ENCODE measurements around the gene TMEM135.
"Not testable (repeated sequence)": the region's sequence is repeated elsewhere in the genome, so short reads cannot be mapped to it uniquely, and the experiment has no call there.

TMEM135 gene

DNA sequence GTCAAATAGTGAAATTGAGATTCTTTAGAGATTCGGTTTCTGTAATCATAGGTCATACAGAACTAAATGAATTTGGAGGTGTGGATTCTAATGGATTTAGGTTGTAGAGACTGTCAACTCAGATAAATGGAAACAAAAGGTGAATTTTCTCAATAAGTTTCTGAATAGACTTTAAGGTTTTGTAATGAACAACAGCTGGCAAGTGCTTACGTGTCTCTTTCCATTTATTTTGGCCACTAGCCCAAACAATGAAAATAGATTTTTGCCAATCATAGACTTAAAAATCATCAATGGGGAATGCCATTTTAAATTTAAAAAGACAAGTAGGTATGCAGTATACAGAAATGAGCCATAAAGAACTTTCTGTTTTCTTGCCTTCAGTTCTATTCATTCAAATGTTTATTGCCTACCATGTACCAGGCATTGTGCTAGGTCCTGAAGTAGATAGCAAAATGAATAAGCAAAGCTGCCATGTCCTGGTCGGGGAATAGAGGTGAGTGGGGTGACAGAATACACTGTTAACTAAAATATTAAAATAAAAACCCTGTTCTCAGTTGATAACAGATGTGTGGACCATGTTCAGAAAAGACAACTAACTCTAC, 16.9 kb upstream of the TMEM135 start:
- no peak for DNase-seq (ENCODE audit: low spot score)

GRCh38 chr11:87022254-87022653, 15.5 kb upstream of the TMEM135 start:
- no peak for DNase-seq (ENCODE audit: low spot score)

DNA sequence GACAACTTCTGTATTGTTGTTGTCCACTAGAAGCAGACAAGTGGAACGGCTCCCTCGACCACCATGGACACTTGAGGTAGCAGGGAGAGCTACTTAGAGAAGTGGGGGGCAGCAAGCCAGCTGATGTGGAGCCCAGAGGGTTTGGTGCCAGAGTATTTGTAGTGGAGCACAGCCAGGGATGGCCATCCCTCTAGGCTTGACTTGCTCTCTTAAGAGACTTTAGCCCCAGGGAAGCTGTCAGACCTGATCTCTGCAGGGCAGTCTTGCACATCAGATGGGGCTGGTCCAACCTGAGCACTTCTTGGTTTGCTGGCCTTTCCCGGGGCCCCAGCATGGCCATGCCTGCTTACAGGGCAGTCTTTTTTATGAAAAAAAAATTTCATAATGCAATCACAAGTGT, 15.0 kb upstream of the TMEM135 start:
- DNase-seq (ENCODE audit: low spot score): no peak

DNA sequence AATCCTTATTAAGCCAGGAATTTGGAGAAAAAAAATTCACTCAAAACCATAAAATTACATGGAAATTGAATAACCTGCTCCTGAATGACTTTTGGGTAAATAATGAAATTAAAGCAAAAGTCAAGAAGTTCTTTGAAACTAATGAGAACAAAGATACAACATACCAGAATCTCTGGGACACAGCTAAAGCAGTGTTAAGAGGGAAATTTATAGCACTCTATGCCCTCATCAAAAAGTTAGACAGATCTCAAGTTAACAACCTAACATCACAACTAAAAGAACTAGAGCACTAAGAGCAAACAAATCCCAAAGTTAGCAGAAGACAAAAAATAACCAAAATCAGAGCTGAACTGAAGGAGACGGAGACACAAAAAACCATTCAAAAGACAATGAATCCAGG, 11.3 kb upstream of the TMEM135 start:
- DNase-seq (ENCODE audit: low spot score): not testable (repeated sequence)

- no peak for DNase-seq (ENCODE audit: low spot score)
Measured at GRCh38 chr11:87030458-87031054, 7.2 kb upstream of the TMEM135 start.

GRCh38 chr11:87031433-87032170, 6.1 kb upstream of the TMEM135 start:
- no peak for DNase-seq (ENCODE audit: low spot score)

GRCh38 chr11:87033561-87033960, 4.2 kb upstream of the TMEM135 start:
- DNase-seq (ENCODE audit: low spot score): no peak

- DNase-seq (ENCODE audit: low spot score): no peak
Measured at GRCh38 chr11:87035976-87036583, 1.7 kb upstream of the TMEM135 start.

DNA sequence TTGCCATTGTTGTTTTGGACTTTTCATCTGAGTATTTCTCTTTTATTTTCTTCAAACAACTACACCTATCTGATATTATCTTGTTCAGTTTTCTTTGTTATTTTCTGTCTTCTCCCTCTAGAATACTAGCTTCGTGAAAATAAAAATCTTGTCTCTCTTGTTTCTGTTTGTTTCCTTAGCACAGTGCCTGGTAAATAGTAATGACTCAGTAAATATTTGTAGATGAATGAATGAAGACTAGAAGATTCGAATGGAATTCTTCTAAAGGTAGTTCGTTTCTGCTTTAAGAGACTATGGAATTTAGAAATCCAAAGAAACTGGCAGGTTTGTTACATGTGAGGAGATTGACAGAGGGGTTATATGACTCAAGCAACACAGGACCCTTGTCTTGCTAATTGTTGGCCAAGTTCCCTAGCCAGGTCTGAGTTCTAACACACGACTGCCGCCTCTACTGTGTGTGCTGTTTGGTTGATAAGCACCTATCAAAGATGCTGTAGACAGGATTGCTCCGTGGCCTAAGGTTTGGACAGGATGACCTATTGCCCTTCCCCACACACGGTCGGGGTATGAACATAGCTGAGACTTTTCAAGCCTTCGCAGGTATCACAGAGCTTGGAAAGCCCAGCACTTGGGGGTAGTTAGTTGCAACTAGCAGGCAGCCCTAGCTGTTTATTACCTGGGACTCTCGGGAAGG, 831 bp upstream of the TMEM135 start:
- no peak for DNase-seq (ENCODE audit: low spot score)

- peak; percentile 15 for DNase-seq (ENCODE audit: low spot score)
Measured at GRCh38 chr11:87038235-87038977, 672 bp downstream of the TMEM135 start.

DNA sequence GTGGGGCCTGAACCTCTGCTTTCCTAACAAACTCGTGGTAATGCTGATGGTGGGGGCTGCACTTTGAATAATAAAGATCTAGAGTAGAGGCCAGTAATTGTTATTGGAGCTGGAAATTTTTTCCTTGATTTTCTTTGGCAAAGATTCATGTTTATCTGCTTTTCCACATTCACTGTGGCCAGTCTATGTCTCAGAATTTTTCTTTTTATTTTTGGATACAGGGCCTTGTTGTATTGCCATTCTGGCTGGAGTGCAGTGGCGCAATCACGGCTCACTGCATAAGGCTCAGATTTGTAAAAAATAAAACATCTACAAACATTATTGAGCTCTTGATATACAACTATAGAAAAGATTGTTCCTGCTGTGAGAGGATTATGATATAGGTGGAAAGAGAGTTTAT, 1.6 kb downstream of the TMEM135 start:
- DNase-seq (ENCODE audit: low spot score): no peak

- no peak for DNase-seq (ENCODE audit: low spot score)
Measured at GRCh38 chr11:87043894-87044293, 6.2 kb downstream of the TMEM135 start.

DNA sequence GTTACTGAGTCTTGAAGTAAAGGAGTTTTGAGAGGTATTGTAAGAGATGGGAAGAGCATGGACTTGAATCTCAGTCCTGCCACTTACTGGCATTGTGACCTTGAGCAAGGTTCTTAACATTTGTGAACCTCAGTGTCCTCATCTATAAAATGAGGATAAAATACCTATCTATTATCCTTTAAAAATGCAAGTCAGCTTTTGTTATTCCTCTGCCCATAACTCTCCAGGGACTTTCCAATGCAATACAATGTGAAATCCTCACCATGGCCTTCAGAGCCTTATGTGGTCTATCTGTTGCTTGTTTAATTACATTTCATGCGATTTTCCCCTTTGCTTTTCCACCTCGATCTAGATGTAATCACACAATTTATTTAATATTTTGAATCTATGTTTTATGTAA, 9.1 kb downstream of the TMEM135 start:
- DNase-seq (ENCODE audit: low spot score): no peak

DNA sequence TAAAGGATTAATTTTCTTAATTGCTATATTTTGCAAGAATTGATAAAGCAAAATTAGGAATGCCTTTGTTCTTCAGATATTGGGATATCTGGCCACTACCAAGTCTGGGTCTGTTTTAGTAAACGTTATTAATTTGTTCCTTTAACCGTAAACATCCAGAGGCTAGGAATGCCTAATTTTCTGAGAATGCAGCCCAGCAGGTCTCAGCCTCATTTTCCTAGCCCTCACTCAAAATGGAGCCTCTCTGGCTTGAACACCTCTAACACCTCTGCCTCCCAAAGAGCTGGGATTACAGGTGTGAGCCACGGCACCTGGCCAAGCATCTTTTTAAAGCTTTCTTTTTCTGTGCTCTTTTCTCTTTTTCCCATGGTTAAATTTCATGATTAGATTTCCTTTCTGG, 18.4 kb downstream of the TMEM135 start:
- DNase-seq (ENCODE audit: low spot score): no peak

GRCh38 chr11:87057749-87058148, 20.0 kb downstream of the TMEM135 start:
- DNase-seq (ENCODE audit: low spot score): no peak

DNA sequence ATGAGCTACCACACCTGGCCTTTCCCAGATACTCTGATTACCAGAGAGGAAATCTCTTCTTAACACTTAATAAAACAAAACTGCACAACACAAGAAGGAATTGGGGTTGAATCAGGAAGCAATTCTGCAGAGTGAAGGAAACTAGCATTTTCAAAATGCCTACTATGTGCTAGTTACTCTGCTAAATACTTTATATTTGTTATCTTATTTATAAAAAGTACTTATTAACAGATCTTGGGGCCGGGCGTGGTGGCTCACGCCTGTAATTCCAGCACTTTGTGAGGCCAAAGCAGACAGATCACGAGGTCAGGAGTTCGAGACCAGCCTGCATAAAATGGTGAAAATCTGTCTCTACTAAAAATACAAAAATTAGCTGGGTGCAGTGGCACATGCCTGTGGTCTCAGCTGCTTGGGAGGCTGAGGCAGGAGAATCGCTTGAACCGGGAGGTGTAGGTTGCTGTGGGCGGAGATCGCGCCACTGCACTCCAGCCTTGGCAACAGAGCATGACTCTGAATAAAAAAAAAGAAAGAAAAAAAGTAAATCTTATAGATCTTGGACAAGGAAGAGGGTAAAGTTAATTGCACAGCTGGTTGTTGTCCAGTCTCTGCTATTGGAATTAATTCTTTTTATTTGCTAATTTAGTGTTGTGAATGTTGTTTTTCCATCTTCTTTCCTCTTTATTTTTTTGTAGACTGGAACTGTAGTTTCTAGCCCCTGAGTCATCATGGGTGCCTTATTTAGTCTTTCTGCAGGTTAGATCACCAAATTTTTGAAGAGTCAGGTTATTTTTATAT, 22.1 kb downstream of the TMEM135 start:
- no peak for DNase-seq (ENCODE audit: low spot score)

GRCh38 chr11:87061766-87062165, 24.0 kb downstream of the TMEM135 start:
- no peak for DNase-seq (ENCODE audit: low spot score)

GRCh38 chr11:87063982-87064381, 26.2 kb downstream of the TMEM135 start:
- no peak for DNase-seq (ENCODE audit: low spot score)

- no peak for DNase-seq (ENCODE audit: low spot score)
Measured at GRCh38 chr11:87072787-87073186, 35.1 kb downstream of the TMEM135 start.

- no peak for DNase-seq (ENCODE audit: low spot score)
Measured at GRCh38 chr11:87076260-87076783, 38.6 kb downstream of the TMEM135 start.
